NCI-H524 (cell line): ENCODE measurements around the gene TMUB2.

Source experiments
- DNase-seq, 2 experiments: peaks; one replicate each; lab custom pipeline; 2025; lab: John Stamatoyannopoulos, UW

The TMUB2 gene

DNA sequence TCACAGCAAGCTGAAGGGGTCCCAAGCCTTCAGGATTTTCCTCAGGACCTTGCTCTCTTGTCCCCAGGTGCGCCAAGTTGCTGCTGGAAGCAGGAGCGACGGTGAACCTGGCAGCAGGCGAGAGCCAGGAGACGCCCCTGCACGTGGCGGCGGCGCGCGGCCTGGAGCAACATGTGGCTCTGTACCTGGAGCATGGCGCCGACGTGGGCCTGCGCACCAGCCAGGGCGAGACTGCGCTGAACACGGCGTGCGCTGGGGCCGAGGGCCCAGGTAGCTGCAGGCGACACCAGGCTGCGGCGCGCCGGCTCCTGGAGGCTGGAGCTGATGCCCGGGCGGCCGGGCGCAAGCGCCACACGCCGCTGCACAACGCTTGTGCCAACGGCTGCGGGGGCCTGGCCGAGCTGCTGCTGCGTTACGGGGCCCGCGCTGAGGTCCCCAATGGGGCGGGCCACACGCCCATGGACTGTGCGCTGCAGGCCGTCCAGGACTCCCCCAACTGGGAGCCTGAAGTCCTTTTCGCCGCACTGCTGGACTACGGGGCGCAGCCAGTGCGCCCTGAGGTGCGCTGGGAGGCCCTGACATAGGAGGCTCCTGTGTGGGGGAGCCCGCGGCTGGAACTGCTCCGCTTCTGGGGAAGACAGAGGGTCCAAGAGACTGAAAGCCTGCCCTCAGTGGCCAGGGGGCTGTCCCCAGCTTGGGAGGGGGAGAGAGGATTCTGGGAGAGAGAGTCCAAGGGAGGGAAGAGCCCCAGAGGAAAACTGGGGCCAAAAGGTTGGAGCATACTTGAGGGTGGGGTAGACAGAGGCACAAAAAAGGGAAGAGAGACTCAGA is 9.9 kb upstream of the TMUB2 start:
- DNase-seq = no peak

GRCh38 chr17:44177640-44178039 is 9.1 kb upstream of the TMUB2 start:
- no peak for DNase-seq

DNA sequence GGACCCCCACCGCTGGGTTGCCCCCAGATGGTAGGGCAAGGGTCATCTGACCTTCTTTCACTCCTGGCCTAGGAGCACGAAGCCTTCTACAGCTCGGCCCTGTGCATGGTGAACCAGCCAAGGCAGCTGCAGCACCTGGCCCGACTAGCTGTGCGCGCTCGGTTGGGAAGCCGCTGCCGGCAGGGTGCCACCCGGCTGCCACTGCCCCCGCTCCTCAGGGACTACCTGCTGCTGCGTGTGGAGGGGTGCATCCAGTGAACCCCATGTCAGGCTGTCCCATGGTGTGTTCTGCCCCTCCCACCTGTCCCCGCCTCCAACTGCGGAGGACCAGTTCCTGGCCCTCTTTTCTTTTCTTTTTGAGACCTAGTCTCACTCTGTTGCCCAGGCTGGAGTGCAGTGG is 8.6 kb upstream of the TMUB2 start:
- DNase-seq = no peak

DNA sequence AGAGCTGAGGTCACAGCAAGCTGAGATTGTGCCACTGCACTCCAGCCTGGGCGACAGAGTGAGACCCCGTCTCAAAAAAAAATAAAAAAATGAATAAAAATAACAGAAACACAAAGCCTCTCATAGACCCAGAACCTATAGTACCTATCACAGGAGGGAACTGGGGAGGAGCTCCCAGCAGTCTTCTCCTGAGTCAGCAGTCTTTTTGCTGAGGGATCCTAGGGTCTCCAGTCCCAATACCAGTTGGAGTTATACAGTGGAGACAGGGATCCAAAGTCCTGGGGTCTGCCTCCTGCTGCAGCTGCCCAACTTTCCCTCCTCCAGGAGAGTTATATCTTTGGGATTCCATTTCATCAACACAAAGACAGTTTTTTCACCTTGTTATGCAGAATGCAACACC is 3.7 kb upstream of the TMUB2 start:
- no peak for DNase-seq

- no peak for DNase-seq
These were observed 2.5 kb upstream of the TMUB2 start for GRCh38 chr17:44184212-44184810.

GRCh38 chr17:44187131-44187899 is 543 bp downstream of the TMUB2 start:
- no peak for DNase-seq

DNA sequence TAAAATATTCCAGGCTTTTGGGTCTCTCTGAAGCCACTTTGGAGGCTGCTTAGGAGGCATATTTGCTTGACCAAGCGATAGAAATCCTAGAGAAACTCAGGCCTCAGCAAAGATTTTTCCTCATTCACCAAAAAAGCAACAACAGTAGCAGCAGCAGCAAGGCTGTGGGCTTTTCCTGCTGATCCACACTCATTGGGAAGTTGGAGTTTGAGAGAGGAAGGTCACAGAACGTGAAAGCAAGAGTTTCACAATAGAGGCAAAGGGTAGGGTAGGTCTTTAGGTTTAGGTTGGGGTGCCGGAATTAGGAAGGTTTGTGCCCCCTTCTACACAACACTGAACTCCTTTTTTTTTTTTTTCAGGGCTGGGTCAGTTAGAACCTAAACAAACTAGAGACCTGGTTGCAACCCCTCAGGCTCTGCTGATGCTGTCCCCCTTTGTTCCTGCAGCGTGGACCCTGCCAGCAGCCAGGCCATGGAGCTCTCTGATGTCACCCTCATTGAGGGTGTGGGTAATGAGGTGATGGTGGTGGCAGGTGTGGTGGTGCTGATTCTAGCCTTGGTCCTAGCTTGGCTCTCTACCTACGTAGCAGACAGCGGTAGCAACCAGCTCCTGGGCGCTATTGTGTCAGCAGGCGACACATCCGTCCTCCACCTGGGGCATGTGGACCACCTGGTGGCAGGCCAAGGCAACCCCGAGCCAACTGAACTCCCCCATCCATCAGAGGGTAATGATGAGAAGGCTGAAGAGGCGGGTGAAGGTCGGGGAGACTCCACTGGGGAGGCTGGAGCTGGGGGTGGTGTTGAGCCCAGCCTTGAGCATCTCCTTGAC is 2.0 kb downstream of the TMUB2 start:
- DNase-seq = no peak

DNA sequence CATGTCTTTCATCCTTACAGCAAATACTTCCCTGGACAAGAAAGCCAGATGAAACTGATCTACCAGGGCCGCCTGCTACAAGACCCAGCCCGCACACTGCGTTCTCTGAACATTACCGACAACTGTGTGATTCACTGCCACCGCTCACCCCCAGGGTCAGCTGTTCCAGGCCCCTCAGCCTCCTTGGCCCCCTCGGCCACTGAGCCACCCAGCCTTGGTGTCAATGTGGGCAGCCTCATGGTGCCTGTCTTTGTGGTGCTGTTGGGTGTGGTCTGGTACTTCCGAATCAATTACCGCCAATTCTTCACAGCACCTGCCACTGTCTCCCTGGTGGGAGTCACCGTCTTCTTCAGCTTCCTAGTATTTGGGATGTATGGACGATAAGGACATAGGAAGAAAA is 3.7 kb downstream of the TMUB2 start:
- no peak for DNase-seq

GRCh38 chr17:44191369-44191768 is 4.6 kb downstream of the TMUB2 start:
- DNase-seq = no peak

DNA sequence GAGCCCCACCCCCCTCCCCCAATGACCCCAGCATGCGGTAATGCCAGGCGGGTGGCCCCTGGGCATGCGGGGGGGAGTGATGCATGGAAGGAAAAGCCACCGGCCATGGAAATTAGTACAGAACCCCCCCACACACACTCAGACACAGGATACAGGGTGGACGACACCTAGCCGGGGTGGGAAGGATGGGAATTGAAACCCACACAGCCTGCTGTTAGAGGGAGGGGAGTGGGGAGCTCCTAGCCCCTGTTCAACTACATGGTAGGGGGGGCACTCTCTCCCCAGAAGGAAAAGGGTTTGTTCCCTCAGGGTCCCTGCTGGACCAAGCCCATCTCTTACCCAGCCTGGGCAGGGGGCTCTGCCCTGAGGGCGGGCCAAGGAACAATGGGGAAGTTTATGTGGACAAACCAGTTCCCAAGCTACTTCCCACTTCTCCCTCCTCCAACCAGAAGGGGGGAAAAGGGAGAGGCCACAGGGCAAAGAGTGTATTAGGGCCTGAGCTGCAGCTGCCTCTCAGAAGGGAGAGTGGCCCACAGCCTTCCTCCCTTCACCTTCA is 5.2 kb downstream of the TMUB2 start:
- DNase-seq = no peak

- no peak for DNase-seq
These were observed 6.0 kb downstream of the TMUB2 start for GRCh38 chr17:44192750-44193149.

DNA sequence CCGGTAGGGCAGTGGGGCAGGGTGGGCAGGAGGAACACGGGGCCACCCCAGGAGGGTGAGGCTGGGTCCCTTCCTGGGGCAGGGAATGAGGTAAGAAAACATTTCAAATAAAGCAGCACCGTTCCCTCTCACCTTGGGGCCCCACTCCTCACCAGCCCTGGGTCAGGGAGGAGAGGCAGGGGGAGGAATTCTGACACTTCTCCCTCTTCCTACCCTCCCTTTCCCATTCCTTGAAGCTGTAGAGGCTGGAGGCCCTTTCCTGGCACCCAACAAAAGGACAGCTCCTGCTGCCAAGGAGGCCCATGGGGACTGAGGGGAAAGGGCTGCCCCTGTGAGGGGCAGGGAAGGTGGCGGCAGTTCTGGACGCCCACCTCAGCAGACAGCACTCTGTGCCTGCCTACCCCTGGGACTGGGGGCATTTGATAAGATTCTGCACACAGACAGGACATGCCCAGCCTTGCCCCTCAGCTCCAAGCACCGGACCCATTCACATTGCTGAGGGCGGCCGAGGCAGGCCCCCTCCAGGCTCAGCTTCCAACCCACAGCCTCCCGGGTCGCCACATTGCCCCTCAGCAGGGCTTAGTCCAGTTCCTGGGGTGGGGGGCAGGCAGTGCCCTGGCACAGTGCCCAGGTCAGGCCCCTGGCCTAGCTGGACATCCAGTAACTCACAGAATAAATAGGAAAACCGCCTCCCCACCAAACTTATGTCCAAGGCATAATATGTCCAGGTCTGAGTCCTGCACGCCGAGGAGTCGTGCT is 6.7 kb downstream of the TMUB2 start:
- no peak for DNase-seq

- no peak for DNase-seq
These were observed 10.3 kb downstream of the TMUB2 start for GRCh38 chr17:44197107-44197506.

DNA sequence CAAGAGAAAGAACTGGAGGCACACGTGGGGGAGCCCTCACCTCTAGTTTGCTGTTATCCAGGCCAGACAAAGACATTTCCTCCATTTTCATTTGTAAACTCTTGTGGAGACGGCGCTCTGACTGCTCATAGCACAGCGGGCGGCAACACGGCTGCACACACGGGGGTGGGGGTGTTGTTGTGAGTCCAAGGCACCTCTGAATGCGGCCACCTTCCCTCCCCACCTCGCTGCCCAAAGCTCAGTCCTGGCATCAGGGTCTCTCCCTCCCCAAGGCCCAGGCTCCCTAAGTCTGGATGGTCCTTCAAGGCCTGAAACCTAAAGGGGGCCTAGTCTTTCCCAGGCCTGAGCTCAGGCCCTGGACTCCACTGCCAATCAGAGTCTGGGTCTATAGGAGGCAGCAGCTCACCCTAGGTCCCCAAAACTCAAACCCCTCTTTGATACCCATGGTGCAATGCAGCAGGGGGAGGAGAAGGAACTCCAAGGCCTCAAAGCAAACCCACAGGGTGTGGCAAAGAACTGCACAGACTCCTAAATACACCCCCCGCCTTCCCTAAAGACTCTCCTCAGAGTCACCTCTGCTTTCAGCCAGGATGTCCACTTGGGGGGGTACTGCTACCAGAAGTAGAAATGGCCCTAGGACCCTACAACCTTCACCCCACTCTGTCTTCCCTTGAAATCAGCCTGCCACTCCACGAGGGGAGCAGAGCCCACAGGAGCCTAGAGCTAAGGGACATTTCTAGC is 11.4 kb downstream of the TMUB2 start:
- DNase-seq = peak in 1 of 2 experiments; percentile 43

DNA sequence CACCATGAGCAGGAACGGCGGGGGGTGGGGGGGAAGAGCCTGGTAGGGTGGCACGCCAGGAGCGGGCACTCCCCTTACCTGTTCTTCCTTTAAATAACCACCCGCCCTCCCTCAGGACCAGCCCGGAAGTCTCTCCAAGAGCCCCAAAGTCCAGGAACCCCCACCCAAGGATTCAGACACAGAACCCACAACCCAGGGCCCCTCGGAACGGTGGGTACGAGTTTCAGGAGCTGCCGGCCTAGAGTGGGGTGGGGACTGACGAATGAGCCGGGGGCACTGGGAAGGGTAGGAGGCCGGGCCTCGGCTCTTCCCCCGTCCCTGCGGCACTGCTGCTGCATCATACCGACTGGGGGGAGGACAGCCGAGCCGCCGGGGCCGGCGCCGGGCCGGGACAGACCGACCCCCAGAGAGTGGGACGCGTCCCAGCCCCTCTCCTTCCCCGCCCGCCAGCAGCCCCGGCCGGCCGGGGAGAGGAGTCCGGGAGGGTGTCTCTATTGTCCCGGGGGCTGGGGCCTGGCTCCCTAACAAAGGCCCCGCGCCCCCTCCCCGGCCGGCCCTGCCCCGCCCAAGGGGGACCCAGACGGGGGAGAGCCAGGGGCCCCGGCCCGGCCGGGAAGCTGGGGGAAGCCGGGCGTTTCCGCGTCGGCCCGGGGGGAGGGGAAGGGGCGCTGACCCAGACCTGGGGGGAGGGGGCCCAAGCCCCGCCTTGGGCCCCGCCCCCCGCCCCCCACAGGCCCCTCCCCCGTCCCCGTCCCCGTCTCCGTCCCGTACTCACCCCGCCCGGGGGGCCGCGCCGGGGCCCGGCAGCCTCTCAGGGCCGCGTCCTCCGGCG is 12.2 kb downstream of the TMUB2 start:
- DNase-seq = peak in 1 of 2 experiments; percentile 60

DNA sequence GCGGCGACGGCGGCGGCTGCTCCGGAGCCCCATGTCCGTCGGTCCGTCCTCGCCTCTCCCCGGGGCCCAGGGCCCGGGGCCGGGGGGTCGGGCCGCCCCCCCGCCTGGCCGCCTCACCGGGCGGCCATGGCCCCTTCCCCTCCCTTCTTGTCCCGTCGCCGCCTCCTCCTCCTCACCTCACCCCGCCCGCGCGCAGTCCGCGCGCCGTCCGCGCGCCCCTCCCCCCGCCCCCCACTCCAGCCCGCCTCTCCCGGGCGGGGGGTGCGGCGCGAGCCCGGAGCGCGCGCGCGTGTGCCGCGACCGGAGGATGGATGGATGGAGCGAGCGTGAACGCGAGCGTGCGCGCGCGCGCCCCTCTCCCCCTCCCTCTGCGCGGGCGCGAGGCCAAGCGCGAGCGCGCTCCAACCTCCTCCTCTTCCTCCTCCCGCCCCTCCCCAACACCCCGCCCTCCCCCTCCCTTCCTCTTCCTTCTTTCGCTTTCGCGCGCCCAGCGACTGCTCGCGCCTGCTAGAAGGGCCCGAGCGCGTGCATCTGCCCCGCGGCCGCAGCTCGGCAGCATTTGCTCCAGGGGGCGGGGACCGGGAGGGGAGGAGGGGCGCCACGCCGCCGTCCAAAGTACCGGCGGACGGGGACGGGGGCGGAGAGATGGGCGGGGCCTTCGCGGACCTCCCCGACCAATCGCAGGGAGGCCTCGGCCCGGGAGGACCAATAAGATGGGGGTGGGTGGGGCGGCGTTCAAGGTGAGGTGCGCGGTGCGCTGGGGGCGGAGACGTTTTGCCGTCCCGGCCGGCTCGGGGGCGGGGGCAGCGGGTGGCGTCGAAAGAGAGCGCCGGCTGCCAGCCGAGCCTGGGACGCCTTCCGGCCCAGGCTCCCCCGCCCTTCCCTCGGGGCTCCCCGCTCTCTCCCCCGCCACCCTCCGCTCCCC is 13.0 kb downstream of the TMUB2 start, which contains the start of gene ATXN7L3:
Gene ATXN7L3 (minus strand): TSS at position 332 of the 925 bp plus-strand sequence. CDS start 1,814 bp downstream, outside the sequence.
- peak; percentile 98 for DNase-seq

DNA sequence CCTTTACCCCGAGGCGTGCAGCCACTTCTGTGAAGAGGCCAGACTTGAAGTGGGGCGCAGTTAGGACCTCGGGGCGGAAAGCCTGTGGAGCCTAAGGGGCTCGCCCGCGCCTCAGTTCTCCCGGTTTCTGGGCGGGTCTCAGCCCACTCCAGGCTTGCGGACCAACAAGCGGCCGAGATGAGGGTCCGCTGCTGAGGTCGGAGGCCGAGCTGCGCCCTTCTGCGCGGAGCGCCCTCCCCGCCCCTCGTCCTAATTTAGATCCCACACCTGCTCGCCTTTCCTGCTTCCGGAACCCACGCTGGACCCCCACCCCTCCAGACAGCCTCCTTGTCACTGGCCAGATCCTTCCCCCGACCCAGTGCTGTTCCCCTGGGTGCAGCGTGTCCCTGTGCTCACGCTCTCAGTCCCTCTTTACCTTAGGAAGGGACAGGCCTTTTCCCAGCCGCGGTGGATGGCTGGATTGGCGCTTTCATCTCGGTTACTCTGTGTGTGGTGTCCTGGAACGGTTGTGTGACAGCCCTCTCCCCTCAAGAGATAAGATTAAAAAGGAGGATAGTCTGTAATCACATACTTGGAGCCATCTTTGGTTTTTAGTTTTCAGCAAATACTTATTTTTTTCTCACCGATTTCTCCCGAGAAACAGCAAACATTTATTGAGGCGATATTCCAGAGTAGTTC is 13.8 kb downstream of the TMUB2 start:
- peak; percentile 65 to 81 for DNase-seq
